ENCODE measurements around the gene BCL2L2. TPM values are rescaled to one million over a fixed set of nuclear protein-coding genes. Genes with fewer than 3 reads are reported as not detected.

BCL2L2 gene
- polyA plus RNA-seq, 1 of the 3 experiments (the other 2 are of a cell fraction): 30.6 TPM

GRCh38 chr14:23344481-23344880, 37.8 kb downstream of the BCL2L2 start:
- TF ChIP-seq SIN3A (IDR thresholded peaks at IDR 0.05; ENCODE audit: borderline replicate concordance, low read depth, low read length) (no peak), JUND (IDR thresholded peaks at IDR 0.05) (no peak), TCF12 (IDR thresholded peaks at IDR 0.05) (no peak), PBX3 (IDR thresholded peaks at IDR 0.05) (no peak), POLR2AphosphoS5 (IDR thresholded peaks at IDR 0.05; ENCODE audit: low read depth, low read length) (no peak), CHD2 (IDR thresholded peaks at IDR 0.05; ENCODE audit: low read length, partially characterized antibody) (no peak), SMC3 (IDR thresholded peaks at IDR 0.05; ENCODE audit: low read depth, low read length) (no peak), TEAD4 (IDR thresholded peaks at IDR 0.05; ENCODE audit: borderline replicate concordance, insufficient read depth) (no peak), FOXJ3 (CRISPR knock-in tag; IDR thresholded peaks at IDR 0.05) (no peak), FOSL2 (IDR thresholded peaks at IDR 0.05; ENCODE audit: borderline replicate concordance, low read depth) (no peak), RXRA (IDR thresholded peaks at IDR 0.05; ENCODE audit: borderline replicate concordance, low read depth) (no peak)
- 38% methylated on average over 3 of the region's 3 CpGs for WGBS (ENCODE audit: low lambda C conversion rate)
- Histone ChIP-seq H3K9ac (no peak overlapping the region), H3K79me2 (ENCODE audit: insufficient read depth) (no peaks in the 10 kb centered on the region), H2AFZ (ENCODE audit: low read depth) (no peak overlapping the region), H3K4me3 (ENCODE audit: low read depth in 2 of 2, low read length in 1 of 2) (no peak overlapping the region), H3K9me3 (peaks cover 3% of the 10 kb centered on the region; the same call in 1 of the 2 replicates), H3F3A (replicated peaks; ENCODE audit: insufficient read depth) (no peaks in the 10 kb centered on the region), H3K27ac (ENCODE audit: low read depth in 2 of 2, low read length in 1 of 2) (no peak overlapping the region), H4K20me1 (ENCODE audit: insufficient read depth) (no peaks in the 10 kb centered on the region), H3K9me2 (no peaks in the 10 kb centered on the region), H3K36me3 (replicated peaks in 1 of 2; ENCODE audit: control insufficient read depth in 1 of 2, insufficient read depth in 2 of 2, low read length in 1 of 2) (peaks cover 0 to 2% of the 10 kb centered on the region in 2 experiments), H3K4me1 (ENCODE audit: control insufficient read depth in 1 of 2, insufficient read depth in 2 of 2, low read depth in 1 of 2, low read length in 1 of 2) (no peaks in the 10 kb centered on the region), H3K27me3 (ENCODE audit: insufficient read depth) (no peaks in the 10 kb centered on the region), H3K4me2 (no peak overlapping the region)
- ChIA-PET CTCF (interaction anchor here (0.7 to 3.5 kb wide), 6 partner anchors 9 to 134 kb away, joined by 3 to 19 read pairs (median 10); no protein-coding TSS in a partner anchor), POLR2A (interaction anchor here (2.0 to 2.7 kb wide), 2 partner anchors 21 to 24 kb away, joined by 4 to 7 read pairs; partner anchors contain the start of gene PABPN1)
- no peak for DNase-seq

GRCh38 chr14:23345987-23346692, 39.5 kb downstream of the BCL2L2 start:
- H3F3A ChIP-seq (replicated peaks; ENCODE audit: insufficient read depth): no peaks in the 10 kb centered on the region
- H3K4me3 ChIP-seq (ENCODE audit: low read depth in 2 of 2, low read length in 1 of 2): no peak overlapping the region
- no peak overlapping the region for H3K9ac ChIP-seq
- no peaks in the 10 kb centered on the region for H3K79me2 ChIP-seq (ENCODE audit: insufficient read depth)
- H3K27me3 ChIP-seq (ENCODE audit: insufficient read depth): no peaks in the 10 kb centered on the region
- no peak for TF ChIP-seq JUND (IDR thresholded peaks at IDR 0.05)
- no peak for TF ChIP-seq GATA2 (CRISPR knock-in tag; IDR thresholded peaks at IDR 0.05)
- no peak for TF ChIP-seq RCOR1 (IDR thresholded peaks at IDR 0.05; ENCODE audit: low read length)
- TF ChIP-seq FOSL2 (IDR thresholded peaks at IDR 0.05; ENCODE audit: borderline replicate concordance, low read depth): no peak
- TF ChIP-seq FOXJ3 (CRISPR knock-in tag; IDR thresholded peaks at IDR 0.05): no peak
- no peak for TF ChIP-seq MXI1 (IDR thresholded peaks at IDR 0.05; ENCODE audit: low read depth, low read length)
- TF ChIP-seq NFIC (IDR thresholded peaks at IDR 0.05; ENCODE audit: borderline replicate concordance): no peak
- TF ChIP-seq POLR2AphosphoS5 (IDR thresholded peaks at IDR 0.05; ENCODE audit: low read depth, low read length): no peak
- no peak for TF ChIP-seq ELF1 (IDR thresholded peaks at IDR 0.05)
- no peak for TF ChIP-seq SIN3A (IDR thresholded peaks at IDR 0.05; ENCODE audit: borderline replicate concordance, low read depth, low read length)
- no peak for TF ChIP-seq MEF2A (IDR thresholded peaks at IDR 0.05; ENCODE audit: borderline replicate concordance, low read depth)
- TF ChIP-seq ZBTB33 (IDR thresholded peaks at IDR 0.05; ENCODE audit: borderline replicate concordance, low read depth): no peak
- no peak for TF ChIP-seq NRF1 (IDR thresholded peaks at IDR 0.05; ENCODE audit: low read depth, low read length)
- TF ChIP-seq USF1 (IDR thresholded peaks at IDR 0.05; ENCODE audit: borderline replicate concordance, low read depth): no peak
- TF ChIP-seq YY1 (IDR thresholded peaks at IDR 0.05; ENCODE audit: low read depth): no peak
- WGBS (ENCODE audit: low lambda C conversion rate): 89% methylated on average over 10 of the region's 13 CpGs
- ChIA-PET POLR2A (interaction anchor here (1.1 to 2.7 kb wide), 4 partner anchors 19 to 25 kb away, joined by 3 to 8 read pairs (median 6); partner anchors contain the start of gene PABPN1), CTCF (interaction anchor here (0.9 to 3.5 kb wide), 13 partner anchors 8 to 745 kb away, joined by 3 to 19 read pairs (median 6); partner anchors contain the start of gene PABPN1)
- no peak overlapping the region for H2AFZ ChIP-seq (ENCODE audit: low read depth)
- H3K9me3 ChIP-seq: no peaks in the 10 kb centered on the region
- H4K20me1 ChIP-seq (ENCODE audit: insufficient read depth): no peaks in the 10 kb centered on the region
- no peak overlapping the region for H3K4me2 ChIP-seq
- H3K9me2 ChIP-seq: no peaks in the 10 kb centered on the region
- DNase-seq: no peak
- H3K27ac ChIP-seq (ENCODE audit: low read depth in 2 of 2, low read length in 1 of 2): no peak overlapping the region; a peak in 1 of 4 replicates
- H3K4me1 ChIP-seq (ENCODE audit: control insufficient read depth in 1 of 2, insufficient read depth in 2 of 2, low read depth in 1 of 2, low read length in 1 of 2): peaks cover 0 to under 1% of the 10 kb centered on the region in 2 experiments; a peak in 1 of 4 replicates
- H3K36me3 ChIP-seq (replicated peaks in 1 of 2; ENCODE audit: control insufficient read depth in 1 of 2, insufficient read depth in 2 of 2, low read length in 1 of 2): peaks cover 0 to 2% of the 10 kb centered on the region in 2 experiments
